Measurements from ENCODE around the gene RIC8B.

DNA sequence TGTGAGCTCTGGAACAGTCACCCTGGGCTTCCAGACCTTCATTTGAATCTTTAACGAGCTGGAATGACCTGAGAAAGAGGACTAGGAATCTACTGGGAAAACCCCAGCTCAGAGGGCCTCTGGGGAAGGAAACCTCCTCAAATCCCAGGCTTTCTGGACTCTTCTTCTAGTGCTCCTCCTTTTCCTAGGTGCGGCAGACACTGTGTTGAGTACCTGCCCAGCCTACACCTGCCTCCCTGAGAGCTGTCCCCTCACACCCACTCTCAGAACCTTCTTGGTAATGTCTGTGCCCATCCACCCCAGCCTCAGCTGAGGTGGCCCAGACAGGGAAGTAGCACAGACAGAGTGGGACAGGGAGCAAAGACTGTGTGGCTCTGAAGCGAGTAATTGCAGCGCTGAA is 133.4 kb downstream of the RIC8B start:
- TF ChIP-seq, protein P1, sequence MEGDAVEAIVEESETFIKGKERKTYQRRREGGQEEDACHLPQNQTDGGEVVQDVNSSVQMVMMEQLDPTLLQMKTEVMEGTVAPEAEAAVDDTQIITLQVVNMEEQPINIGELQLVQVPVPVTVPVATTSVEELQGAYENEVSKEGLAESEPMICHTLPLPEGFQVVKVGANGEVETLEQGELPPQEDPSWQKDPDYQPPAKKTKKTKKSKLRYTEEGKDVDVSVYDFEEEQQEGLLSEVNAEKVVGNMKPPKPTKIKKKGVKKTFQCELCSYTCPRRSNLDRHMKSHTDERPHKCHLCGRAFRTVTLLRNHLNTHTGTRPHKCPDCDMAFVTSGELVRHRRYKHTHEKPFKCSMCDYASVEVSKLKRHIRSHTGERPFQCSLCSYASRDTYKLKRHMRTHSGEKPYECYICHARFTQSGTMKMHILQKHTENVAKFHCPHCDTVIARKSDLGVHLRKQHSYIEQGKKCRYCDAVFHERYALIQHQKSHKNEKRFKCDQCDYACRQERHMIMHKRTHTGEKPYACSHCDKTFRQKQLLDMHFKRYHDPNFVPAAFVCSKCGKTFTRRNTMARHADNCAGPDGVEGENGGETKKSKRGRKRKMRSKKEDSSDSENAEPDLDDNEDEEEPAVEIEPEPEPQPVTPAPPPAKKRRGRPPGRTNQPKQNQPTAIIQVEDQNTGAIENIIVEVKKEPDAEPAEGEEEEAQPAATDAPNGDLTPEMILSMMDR (IDR thresholded peaks at IDR 0.05; ENCODE audit: low read length): no peak
- TF ChIP-seq EZH2 (IDR thresholded peaks at IDR 0.05; ENCODE audit: borderline replicate concordance, low read length): no peak
